WTC11 (cell line): ENCODE results near the gene TPM4.

Experiments used
- CDX4 ChIP-seq: fragments of 250-450 bp; sonication (Bioruptor Pico); IDR thresholded peaks from 2 replicates; pipeline ENCODE4 v1.9.0; 2021; ENCODE audit warnings: moderate library complexity, mild to moderate bottlenecking, inconsistent platforms, borderline replicate concordance
- CTCF ChIP-seq: fragments of 200-600 bp; IDR thresholded peaks from 2 replicates; pipeline ENCODE4 v1.8.0; 2022; ENCODE audit warnings: antibody characterized with exemption
- HMGXB4 ChIP-seq: sonication (generic); formaldehyde crosslinking; IDR thresholded peaks from 2 replicates; pipeline ENCODE4 v1.8.1; 2023; ENCODE audit warnings: mild to moderate bottlenecking, moderate library complexity, missing genetic modification reagents
- IRF1 ChIP-seq: sonication (generic); formaldehyde crosslinking; IDR thresholded peaks from 2 replicates; pipeline ENCODE4 v1.8.0; 2023; ENCODE audit warnings: missing genetic modification reagents
- KAT7 ChIP-seq: sonication (generic); formaldehyde crosslinking; IDR thresholded peaks from 2 replicates; pipeline ENCODE4 v1.8.1; 2023; ENCODE audit warnings: missing genetic modification reagents, mild to moderate bottlenecking, borderline replicate concordance
- TCF7 ChIP-seq: sonication (generic); formaldehyde crosslinking; IDR thresholded peaks from 2 replicates; pipeline ENCODE4 v1.8.0; 2022; ENCODE audit warnings: mild to moderate bottlenecking, low read depth, missing genetic modification reagents, moderate library complexity
- USF1 ChIP-seq: sonication (generic); formaldehyde crosslinking; IDR thresholded peaks from 2 replicates; pipeline ENCODE4 v1.8.0; 2022; ENCODE audit warnings: mild to moderate bottlenecking, missing genetic modification reagents

- TF ChIP-seq CDX4 (CRISPR knock-in tag) = no peak
- no peak for TF ChIP-seq IRF1 (CRISPR knock-in tag)
- no peak for TF ChIP-seq CTCF
- TF ChIP-seq HMGXB4 (CRISPR knock-in tag) = no peak
- no peak for TF ChIP-seq USF1 (CRISPR knock-in tag)
- TF ChIP-seq TCF7 = no peak
- no peak for TF ChIP-seq KAT7 (CRISPR knock-in tag)
These were observed 1.9 kb downstream of the TPM4 start for GRCh38 chr19:16077984-16078758.
